Stimulated activated CD8-positive, alpha-beta memory T cell treated with anti-CD3 and anti-CD28 coated beads, Interleukin-12 subunit alpha, Interleukin-12 subunit beta, amount 100 ng/mL, for 4 hours (primary cell): Measurements from ENCODE around the gene RASAL2.
"Not testable (repeated sequence)": the region's sequence is repeated elsewhere in the genome, so short reads cannot be mapped to it uniquely, and the experiment has no call there.

Experiments
- DNase-seq: peaks from one replicate; pipeline ENCODE4 v3.0.0-alpha.2; 2020; ENCODE audit warnings: low read depth

The RASAL2 gene

GRCh38 chr1:178283409-178283808 is 189.5 kb downstream of the RASAL2 start:
- DNase-seq = no peak

DNA sequence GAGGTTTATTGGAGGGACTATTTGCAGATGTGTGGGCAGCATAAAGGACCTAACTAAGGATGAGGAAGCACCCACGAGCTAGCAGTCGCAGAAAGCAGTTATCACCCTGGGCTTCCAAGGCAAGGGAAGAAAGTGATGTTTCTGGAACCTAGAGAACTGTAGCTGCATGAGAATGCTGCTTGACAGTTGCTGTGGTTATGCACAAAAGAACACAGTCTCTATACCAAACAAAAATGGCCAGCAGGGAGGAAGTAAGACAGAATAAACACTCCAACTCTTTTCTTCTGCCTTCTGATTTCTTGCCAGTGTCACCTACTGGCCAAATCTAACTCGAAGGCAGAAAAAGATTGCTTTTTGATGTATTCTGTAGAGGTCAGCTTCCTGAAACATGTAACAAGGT is 190.2 kb downstream of the RASAL2 start:
- no peak for DNase-seq

DNA sequence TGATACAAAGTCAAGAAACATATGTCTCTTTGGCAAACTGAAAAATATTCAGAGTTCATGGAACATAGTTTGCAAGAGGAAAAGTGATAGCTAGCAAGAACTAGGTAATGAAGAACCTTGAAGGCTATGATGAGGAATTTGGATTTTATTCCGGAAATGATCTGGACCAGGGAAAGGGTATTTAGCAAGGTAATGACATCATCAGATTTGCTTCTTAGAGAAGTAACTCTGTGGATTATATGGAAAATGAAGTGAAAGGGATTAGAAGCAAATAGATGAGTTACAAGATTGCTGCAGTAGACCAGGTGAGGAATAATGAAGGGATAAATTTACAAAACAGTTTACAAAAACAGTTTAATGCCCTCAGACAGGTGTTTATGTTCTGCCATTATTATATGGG is 197.3 kb downstream of the RASAL2 start:
- no peak for DNase-seq

- DNase-seq = no peak
These were observed 200.8 kb downstream of the RASAL2 start for GRCh38 chr1:178294654-178295053.

GRCh38 chr1:178300352-178300699 is 206.4 kb downstream of the RASAL2 start:
- no peak for DNase-seq

- no peak for DNase-seq
These were observed 207.2 kb downstream of the RASAL2 start for GRCh38 chr1:178301141-178301540.

DNA sequence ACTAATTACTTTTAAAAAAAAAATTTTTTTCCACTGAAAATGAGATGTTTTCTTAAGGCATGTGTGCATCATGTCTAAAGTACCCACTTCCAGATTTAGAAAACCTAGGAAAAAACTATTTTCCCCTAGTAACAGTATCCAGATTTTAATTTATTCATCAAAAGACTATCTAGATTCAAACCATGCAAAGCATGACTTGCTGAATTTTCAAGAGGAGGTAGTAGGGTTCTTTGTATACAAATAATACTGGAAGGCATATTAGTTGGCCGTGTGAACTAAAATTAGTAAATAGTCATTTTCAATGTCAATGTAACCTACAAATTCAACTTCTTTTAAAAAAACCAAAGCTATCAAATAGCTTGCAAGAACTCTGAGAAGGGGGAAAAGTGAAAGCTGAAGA is 213.4 kb downstream of the RASAL2 start:
- no peak for DNase-seq

DNA sequence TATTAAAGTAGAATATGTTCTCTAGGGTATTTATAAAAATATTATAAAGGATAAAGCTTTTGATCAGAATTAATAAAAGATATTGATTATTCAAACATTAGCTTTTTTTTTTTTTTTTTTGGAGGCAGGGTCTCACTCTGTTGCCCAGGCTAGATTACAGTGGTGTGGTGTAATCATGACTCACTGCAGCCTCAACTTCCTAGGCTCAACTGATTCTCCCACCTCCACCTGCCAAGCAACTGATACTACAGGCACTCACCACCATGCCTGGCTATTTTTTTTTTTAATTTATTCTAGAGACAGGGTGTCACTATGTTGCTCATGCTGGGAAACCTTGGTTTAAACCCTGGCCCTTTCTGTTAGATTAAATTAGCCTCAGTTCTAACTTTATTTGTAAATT is 214.5 kb downstream of the RASAL2 start:
- DNase-seq = no peak

- no peak for DNase-seq
These were observed 216.8 kb downstream of the RASAL2 start for GRCh38 chr1:178310685-178311105.

DNA sequence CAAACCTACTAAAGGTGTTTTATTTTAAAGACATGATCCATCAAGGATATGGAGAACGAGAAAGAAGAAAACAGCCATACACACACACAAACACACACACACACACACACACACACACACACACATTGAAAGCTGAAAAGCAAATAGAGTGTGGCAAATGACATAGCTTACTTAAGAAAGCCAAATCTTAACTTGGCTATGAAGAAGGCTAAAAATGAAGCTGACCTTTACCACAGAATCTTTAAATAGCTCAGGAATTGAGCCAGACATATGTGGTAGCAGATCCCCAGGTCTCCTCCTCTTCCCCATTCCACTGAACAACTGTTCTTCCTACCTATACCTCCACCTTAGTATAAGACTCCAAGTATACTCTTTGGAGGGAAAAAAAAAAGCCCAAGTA is 217.3 kb downstream of the RASAL2 start:
- DNase-seq = no peak

DNA sequence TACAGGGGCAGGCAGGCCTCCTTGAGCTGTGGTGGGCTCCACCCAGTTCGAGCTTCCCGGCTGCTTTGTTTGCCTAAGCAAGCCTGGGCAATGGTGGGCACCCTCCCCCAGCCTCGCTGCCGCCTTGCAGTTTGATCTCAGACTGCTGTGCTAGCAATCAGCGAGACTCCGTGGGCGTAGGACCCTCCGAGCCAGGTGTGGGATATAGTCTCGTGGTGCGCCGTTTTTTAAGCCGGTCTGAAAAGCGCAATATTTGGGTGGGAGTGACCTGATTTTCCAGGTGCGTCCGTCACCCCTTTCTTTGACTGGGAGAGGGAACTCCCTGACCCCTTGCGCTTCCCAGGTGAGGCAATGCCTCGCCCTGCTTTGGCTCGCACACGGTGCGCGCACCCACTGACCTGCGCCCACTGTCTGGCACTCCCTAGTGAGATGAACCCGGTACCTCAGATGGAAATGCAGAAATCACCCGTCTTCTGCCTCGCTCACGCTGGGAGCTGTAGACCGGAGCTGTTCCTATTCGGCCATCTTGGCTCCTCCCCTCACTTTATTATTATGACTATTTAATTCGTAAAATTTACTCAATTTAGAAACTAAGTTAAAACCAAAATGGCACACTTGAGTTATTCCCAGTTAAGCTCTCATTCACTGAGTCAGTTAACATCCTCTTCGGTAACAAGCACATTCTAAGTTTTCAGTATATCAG is 226.5 kb downstream of the RASAL2 start:
- not testable (repeated sequence) for DNase-seq

DNA sequence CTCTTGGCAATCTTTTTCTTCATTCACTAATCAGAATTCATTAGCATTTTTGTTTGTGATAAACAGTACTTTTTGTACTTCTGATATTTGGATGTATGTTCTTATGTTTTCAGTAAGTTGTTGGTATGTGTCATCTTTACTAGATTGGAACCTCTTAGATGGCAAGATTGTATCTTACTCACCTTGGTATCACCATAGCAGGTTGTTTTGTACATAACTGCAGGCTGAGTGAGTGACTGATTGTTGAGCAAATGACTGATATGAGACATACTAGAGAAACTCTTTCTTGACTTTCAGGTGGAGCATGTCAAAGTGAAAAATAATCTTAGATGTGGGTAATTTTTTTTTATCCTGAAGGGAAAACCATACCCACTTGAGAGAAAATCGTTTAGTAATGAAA is 229.2 kb downstream of the RASAL2 start:
- no peak for DNase-seq

GRCh38 chr1:178324003-178324402 is 230.1 kb downstream of the RASAL2 start:
- DNase-seq = no peak

DNA sequence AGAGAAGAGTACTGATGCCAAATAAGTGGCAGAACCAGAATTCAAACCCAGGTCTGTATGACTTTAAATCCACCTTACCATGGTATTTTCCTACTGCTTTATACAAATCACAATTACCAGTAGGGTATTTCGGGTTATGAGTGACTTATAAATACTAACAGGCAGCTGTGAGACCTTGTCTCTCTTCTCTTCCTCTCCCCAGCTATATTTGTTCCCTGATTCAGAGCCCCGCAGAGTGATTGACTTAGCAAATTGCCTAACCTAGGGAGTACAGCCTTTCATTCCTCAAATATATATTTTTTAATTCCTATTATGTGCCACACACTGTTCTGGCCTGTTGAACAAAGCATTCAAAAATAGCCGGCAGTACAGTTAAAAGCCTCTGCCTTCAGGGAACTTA is 234.8 kb downstream of the RASAL2 start:
- DNase-seq = no peak

DNA sequence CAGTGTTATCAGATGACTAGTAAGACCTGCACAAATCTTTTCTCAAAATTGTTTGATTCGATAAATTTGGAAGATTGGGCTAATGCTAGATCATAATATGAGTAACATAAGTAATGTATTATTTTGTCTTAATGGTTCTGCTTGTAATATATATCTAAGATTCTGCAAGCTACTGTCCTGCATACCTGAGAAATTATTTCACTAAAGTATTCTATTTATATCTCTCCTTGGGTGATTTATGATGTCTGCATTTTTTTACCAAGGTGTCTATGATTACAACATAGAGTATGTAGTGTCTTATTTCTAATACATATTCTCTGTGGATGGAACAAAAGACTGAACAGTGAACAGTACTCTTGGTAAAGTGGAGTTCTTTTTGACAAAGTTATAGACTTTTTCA is 236.2 kb downstream of the RASAL2 start:
- DNase-seq = no peak

DNA sequence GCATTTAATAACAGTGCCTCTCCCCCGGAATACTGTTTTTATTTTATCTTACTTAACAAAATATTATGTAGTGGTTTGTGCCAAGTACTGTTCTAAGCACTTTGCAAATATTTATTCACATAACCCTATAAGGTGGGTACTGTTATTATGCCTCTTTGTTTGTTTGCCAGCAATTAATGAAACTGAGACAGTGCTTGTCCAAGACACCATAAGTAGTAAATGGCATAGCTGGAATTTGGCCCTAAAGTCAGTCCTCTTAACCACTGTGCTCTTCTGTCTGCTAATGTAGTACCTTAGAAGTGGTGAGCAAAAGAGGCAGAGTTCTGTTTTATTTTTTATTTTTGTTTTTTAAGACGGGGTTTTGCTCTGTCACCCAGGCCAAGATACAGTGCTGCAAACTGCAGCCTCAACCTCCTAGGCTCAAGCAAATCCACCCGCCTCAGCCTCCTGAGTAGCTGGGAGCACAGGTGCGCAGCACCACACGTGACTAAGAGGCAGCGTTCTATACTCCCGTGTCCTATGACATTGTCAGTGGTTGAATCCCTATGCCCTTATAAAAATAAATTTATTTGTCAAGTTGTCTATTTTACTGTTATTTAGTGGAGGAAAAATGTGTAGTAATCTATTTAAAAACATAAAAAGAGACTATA is 237.1 kb downstream of the RASAL2 start:
- no peak for DNase-seq

DNA sequence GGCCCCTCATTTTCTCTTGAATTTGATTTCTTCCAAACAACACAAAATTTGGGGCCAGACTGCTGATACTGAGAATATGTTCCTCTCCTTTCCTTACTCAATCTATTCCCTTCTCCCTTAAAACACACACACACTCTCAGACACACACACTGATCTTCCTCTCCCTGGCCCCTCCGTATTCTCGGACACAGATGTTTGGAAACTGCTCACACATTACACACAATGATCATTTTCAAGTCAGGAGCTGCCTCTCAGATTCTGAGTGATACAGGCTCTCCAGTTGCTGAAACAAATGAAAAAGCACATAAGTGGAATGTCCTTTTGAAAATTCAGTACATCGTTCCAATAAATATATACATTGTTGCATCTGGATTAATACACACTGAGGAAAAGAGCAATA is 241.5 kb downstream of the RASAL2 start:
- no peak for DNase-seq

- DNase-seq = no peak
These were observed 243.3 kb downstream of the RASAL2 start for GRCh38 chr1:178337091-178337706.

GRCh38 chr1:178339834-178340233 is 245.9 kb downstream of the RASAL2 start:
- DNase-seq = no peak

DNA sequence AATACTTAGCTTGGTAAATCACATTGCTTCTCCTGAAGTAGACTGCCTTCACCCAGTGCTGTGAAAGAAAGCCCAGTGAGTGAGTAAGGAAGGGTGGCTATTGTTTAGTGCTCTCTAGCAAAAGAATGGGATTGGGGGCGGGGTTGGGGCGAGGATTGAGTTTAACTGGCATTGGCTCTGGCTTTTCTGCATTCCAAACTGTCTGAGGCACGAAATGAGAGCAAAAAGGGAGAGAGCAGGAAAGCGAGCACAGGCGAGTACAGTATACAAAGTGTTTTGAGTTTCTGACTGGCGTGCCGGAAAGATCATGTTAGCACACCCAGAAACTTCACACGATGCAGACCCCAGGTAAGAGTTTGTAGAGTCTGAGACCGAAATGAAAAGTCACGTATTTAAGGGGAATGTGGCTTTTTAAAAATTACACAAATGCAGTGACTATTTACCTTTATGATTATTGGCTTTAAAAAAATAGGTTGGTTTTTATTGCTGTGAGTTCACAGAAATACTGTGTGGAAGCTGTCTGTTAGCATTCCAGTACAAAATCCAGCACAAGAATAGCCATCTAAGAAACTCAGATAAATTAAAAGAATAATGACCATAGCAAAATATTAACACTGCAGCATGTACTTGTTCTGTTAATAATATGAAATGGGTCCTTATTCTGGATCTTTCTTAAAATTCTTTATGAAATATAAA is 247.5 kb downstream of the RASAL2 start:
- DNase-seq = no peak

- no peak for DNase-seq
These were observed 248.8 kb downstream of the RASAL2 start for GRCh38 chr1:178342745-178343144.

GRCh38 chr1:178344513-178345091 is 250.7 kb downstream of the RASAL2 start:
- DNase-seq = no peak

GRCh38 chr1:178345238-178345637 is 251.3 kb downstream of the RASAL2 start:
- no peak for DNase-seq
